K562 (cell line): ENCODE measurements around the gene RABGAP1. TPM values are rescaled to one million over a fixed set of nuclear protein-coding genes. Genes with fewer than 3 reads are reported as not detected.

Experiments used
- HDAC3 ChIP-seq: fragments of 450-650 bp; IDR thresholded peaks from 2 replicates; pipeline ENCODE4 v1.6.1; 2018; ENCODE audit warnings: borderline replicate concordance, mild to moderate bottlenecking, moderate library complexity; ENCODE audit not compliant: partially characterized antibody
- JUN ChIP-seq, 2 experiments: sonication (generic) in 1 of 2; formaldehyde crosslinking in 1 of 2; IDR thresholded peaks; 2 replicates each; pipeline versions ENCODE4 v1.6.1 to v1.8.0; 2012 to 2022; ENCODE audit warnings: borderline replicate concordance in 2 of 2, mild to moderate bottlenecking in 2 of 2, improper control_type of control experiment in 1 of 2, low read depth in 1 of 2, low read length in 1 of 2, missing genetic modification reagents in 1 of 2
- KLF6 ChIP-seq: fragments of 250-450 bp; sonication (Bioruptor Pico); IDR thresholded peaks from 2 replicates; pipeline ENCODE4 v1.4.0; 2020; ENCODE audit warnings: mild to moderate bottlenecking, moderate library complexity, borderline replicate concordance
- MAFG ChIP-seq: fragments of 450-650 bp; conservative IDR thresholded peaks from 2 replicates; pipeline ENCODE4 v1.6.1; 2016; ENCODE audit warnings: missing genetic modification characterization, missing compliant biosample characterization
- PHF21A ChIP-seq: fragments of 450-650 bp; IDR thresholded peaks from 2 replicates; pipeline ENCODE4 v1.6.1; 2017; ENCODE audit warnings: low read depth, borderline replicate concordance
- SIRT6 ChIP-seq: IDR thresholded peaks from one replicate; pipeline ENCODE4 v1.6.1; 2012; ENCODE audit warnings: low read depth, mild to moderate bottlenecking, control low read depth, inconsistent platforms, low read length, moderate library complexity
- TAF1 ChIP-seq: IDR thresholded peaks from 2 replicates; pipeline ENCODE4 v1.6.1; 2011; ENCODE audit warnings: mild to moderate bottlenecking, low read length, moderate library complexity; ENCODE audit not compliant: insufficient read depth, control insufficient read depth, severe bottlenecking; ENCODE audit errors: extremely low read depth
- TBL1XR1 ChIP-seq, 2 experiments: IDR thresholded peaks; 2 replicates each; pipeline ENCODE4 v1.6.1; 2012; ENCODE audit warnings: improper control_type of control experiment in 2 of 2, low read length in 2 of 2, mild to moderate bottlenecking in 1 of 2
- TCF7L2 ChIP-seq: fragments of 150-350 bp; IDR thresholded peaks from 2 replicates; pipeline ENCODE4 v1.6.1; 2016; ENCODE audit warnings: low read depth, mild to moderate bottlenecking, low read length, moderate library complexity
- THRA ChIP-seq: fragments of 450-650 bp; IDR thresholded peaks from 2 replicates; pipeline ENCODE4 v1.6.1; 2017; ENCODE audit warnings: mild to moderate bottlenecking, moderate library complexity
- XRCC4 ChIP-seq: IDR thresholded peaks from one replicate; pipeline ENCODE4 v1.6.1; 2011; ENCODE audit not compliant: insufficient read depth, insufficient read length; ENCODE audit errors: extremely low read depth
- ZKSCAN3 ChIP-seq: fragments of 250-450 bp; sonication (Bioruptor Pico); IDR thresholded peaks from 2 replicates; pipeline ENCODE4 v1.4.0; 2020
- ZNF324 ChIP-seq: fragments of 250-450 bp; sonication (Bioruptor Pico); IDR thresholded peaks from 2 replicates; pipeline ENCODE4 v1.4.0; 2020; ENCODE audit warnings: mild to moderate bottlenecking
- polyA plus RNA-seq, 8 experiments: library from polyadenylated mRNA; depleted of rRNA in 4 of 8; stranded (reverse) in 5 of 8; unstranded in 3 of 8; fragments of >200 nt; fragmentation: Nextera tagmentation in 2 of 8; fragmentation: Illumina TruSeq in 1 of 8; extraction: Ambion mirVana in 2 of 8; extraction: Trizol in 1 of 8; gene quantifications; 2 replicates each; pipeline versions ENCODE4 v1.2.1 to v1.2.3, GENCODE V29; 2011 to 2014; ENCODE audit warnings: inconsistent platforms in 1 of 8, missing spikeins in 1 of 8
- total RNA-seq, 7 experiments: library from RNA; depleted of rRNA in 6 of 7; stranded (reverse); fragments of >200 nt in 6 of 7; fragmentation: Illumina TruSeq in 2 of 7; extraction: Trizol in 2 of 7; gene quantifications; 2 replicates each; pipeline versions ENCODE4 v1.2.1 to v1.2.3, GENCODE V29; 2011 to 2021; ENCODE audit warnings: low replicate concordance in 1 of 7
- TF ChIP-seq, protein P1 (sequence below): sonication (generic); formaldehyde crosslinking; IDR thresholded peaks from 2 replicates; pipeline ENCODE4 v1.8.0; 2022; ENCODE audit warnings: missing genetic modification reagents, mild to moderate bottlenecking, moderate library complexity, borderline replicate concordance
- TF ChIP-seq, protein P2 (sequence below), 2 experiments: fragments of 450-650 bp; formaldehyde crosslinking in 1 of 2; IDR thresholded peaks; 2 replicates each; pipeline versions ENCODE4 v1.4.0 to v1.6.1; 2014 to 2020; ENCODE audit warnings: mild to moderate bottlenecking in 2 of 2, borderline replicate concordance in 1 of 2, low read depth in 1 of 2

Gene RABGAP1
- total and polyA plus RNA-seq, 9 of the 15 experiments (the other 6 are each of a cell fraction or from before 2014, with no cell fraction given), result 1.5 to 22.7 (median 13.1) TPM

GRCh38 chr9:122904823-122905710 is 35.8 kb upstream of the RABGAP1 start, which contains the start of gene RC3H2 (continued):
- 0 out of 2 replicates have a peak, but pooled peaks have one; percentile 38 for TF ChIP-seq JUN (IDR thresholded peaks at IDR 0.05; ENCODE audit: borderline replicate concordance, low read depth, low read length)
- TF ChIP-seq JUN (CRISPR knock-in tag; IDR thresholded peaks at IDR 0.05; ENCODE audit: borderline replicate concordance), result no peak
- TF ChIP-seq, protein P1, sequence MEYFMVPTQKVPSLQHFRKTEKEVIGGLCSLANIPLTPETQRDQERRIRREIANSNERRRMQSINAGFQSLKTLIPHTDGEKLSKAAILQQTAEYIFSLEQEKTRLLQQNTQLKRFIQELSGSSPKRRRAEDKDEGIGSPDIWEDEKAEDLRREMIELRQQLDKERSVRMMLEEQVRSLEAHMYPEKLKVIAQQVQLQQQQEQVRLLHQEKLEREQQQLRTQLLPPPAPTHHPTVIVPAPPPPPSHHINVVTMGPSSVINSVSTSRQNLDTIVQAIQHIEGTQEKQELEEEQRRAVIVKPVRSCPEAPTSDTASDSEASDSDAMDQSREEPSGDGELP (CRISPR knock-in tag), result peak; percentile 69
- TF ChIP-seq ZNF324 (CRISPR knock-in tag), result no peak
- TF ChIP-seq, protein P2, sequence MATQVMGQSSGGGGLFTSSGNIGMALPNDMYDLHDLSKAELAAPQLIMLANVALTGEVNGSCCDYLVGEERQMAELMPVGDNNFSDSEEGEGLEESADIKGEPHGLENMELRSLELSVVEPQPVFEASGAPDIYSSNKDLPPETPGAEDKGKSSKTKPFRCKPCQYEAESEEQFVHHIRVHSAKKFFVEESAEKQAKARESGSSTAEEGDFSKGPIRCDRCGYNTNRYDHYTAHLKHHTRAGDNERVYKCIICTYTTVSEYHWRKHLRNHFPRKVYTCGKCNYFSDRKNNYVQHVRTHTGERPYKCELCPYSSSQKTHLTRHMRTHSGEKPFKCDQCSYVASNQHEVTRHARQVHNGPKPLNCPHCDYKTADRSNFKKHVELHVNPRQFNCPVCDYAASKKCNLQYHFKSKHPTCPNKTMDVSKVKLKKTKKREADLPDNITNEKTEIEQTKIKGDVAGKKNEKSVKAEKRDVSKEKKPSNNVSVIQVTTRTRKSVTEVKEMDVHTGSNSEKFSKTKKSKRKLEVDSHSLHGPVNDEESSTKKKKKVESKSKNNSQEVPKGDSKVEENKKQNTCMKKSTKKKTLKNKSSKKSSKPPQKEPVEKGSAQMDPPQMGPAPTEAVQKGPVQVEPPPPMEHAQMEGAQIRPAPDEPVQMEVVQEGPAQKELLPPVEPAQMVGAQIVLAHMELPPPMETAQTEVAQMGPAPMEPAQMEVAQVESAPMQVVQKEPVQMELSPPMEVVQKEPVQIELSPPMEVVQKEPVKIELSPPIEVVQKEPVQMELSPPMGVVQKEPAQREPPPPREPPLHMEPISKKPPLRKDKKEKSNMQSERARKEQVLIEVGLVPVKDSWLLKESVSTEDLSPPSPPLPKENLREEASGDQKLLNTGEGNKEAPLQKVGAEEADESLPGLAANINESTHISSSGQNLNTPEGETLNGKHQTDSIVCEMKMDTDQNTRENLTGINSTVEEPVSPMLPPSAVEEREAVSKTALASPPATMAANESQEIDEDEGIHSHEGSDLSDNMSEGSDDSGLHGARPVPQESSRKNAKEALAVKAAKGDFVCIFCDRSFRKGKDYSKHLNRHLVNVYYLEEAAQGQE (IDR thresholded peaks at IDR 0.05; ENCODE audit: borderline replicate concordance), result peak; percentile 85
- TF ChIP-seq, protein P2 (CRISPR knock-in tag; IDR thresholded peaks at IDR 0.05; ENCODE audit: low read depth), result peak; percentile 68; the same call in 1 of the 2 replicates
- no peak for TF ChIP-seq THRA
- TF ChIP-seq SIRT6, result no peak
- TF ChIP-seq HDAC3, result no peak
- no peak for TF ChIP-seq XRCC4
- TF ChIP-seq ZKSCAN3 (CRISPR knock-in tag), result no peak
- TF ChIP-seq MAFG (tag), result no peak
- peak; percentile 83; the same call in 1 of the 2 replicates for TF ChIP-seq TCF7L2
- peak; percentile 58 for TF ChIP-seq TAF1
- no peak for TF ChIP-seq TBL1XR1 (IDR thresholded peaks at IDR 0.05; ENCODE audit: low read length in 2 of 2)
- TF ChIP-seq KLF6 (CRISPR knock-in tag), result peak; percentile 61; the same call in 1 of the 2 replicates
- TF ChIP-seq PHF21A, result 0 out of 2 replicates have a peak, but pooled peaks have one; percentile 48
